SK-N-SH treated with all-trans-retinoic acid at 6 μM for 48 hours (cell line): ENCODE measurements around the gene PEDS1.

Experiments used
- ISL1 ChIP-seq: fragments of 250-450 bp; sonication (Bioruptor Pico); IDR thresholded peaks from 2 replicates; pipeline ENCODE4 v2.1.2; 2022; ENCODE audit warnings: mild to moderate bottlenecking, moderate library complexity
- PATZ1 ChIP-seq: fragments of 250-450 bp; sonication (Bioruptor Pico); IDR thresholded peaks from 2 replicates; pipeline ENCODE4 v1.8.0; 2020; ENCODE audit warnings: mild to moderate bottlenecking, moderate library complexity, borderline replicate concordance
- SNAI2 ChIP-seq: fragments of 250-450 bp; sonication (Bioruptor Pico); IDR thresholded peaks from 2 replicates; pipeline ENCODE4 v1.5.0; 2020; ENCODE audit warnings: mild to moderate bottlenecking, moderate library complexity
- TSHZ2 ChIP-seq: fragments of 250-450 bp; sonication (Bioruptor Pico); IDR thresholded peaks from 2 replicates; pipeline ENCODE4 v1.5.0; 2020; ENCODE audit warnings: mild to moderate bottlenecking, moderate library complexity
- ZFP3 ChIP-seq: fragments of 250-450 bp; sonication (Bioruptor Pico); IDR thresholded peaks from 2 replicates; pipeline ENCODE4 v1.5.0; 2020; ENCODE audit warnings: mild to moderate bottlenecking, moderate library complexity
- ZNF70 ChIP-seq: fragments of 450-650 bp; formaldehyde crosslinking; IDR thresholded peaks from 2 replicates; pipeline ENCODE4 v1.5.0; 2020; ENCODE audit warnings: mild to moderate bottlenecking, moderate library complexity

DNA sequence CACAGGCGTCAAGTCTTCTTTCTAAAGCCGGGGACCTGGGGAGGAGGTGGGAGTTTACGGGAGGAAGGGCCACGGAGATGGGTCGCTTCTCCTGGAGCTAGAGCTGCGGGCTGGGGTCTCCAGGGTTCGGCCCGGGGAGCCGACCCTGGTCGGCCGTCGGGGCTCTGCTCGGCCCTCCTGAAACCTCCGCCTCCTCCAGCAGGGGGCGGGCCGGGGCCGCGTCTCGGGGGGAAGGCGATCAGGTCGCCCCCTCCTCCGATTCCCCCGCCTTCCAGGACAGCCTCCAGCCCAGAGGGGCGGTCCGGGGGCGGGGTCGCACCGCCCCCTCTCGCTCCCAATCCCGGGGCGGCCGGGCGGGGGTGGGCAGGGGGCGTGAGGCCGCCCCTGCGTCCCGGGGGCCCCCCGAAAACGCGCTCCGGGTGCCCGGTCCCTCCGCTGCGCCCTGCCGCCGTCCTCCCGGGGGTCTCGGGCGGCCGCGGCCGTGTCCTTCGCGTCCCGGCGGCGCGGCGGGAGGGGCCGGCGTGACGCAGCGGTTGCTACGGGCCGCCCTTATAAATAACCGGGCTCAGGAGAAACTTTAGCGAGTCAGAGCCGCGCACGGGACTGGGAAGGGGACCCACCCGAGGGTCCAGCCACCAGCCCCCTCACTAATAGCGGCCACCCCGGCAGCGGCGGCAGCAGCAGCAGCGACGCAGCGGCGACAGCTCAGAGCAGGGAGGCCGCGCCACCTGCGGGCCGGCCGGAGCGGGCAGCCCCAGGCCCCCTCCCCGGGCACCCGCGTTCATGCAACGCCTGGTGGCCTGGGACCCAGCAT is 36.9 kb upstream of the PEDS1 start, which contains the start of gene CEBPB:
- TF ChIP-seq ISL1 (CRISPR knock-in tag) (no peak), SNAI2 (CRISPR knock-in tag) (no peak; the same call in 1 of the 2 replicates), ZFP3 (CRISPR knock-in tag) (no peak), PATZ1 (no peak), TSHZ2 (CRISPR knock-in tag) (no peak), ZNF70 (CRISPR knock-in tag) (no peak)
